Esophagus (tissue), 2 donors: ENCODE results near the gene TPPP3. TPM values are rescaled to one million over a fixed set of nuclear protein-coding genes. Genes with fewer than 3 reads are reported as not detected.

ENCODE experiments used
- H3K27ac ChIP-seq, 2 donors: one replicate each; pipeline ENCODE4 v1.5.1; 2013; ENCODE audit warnings: low read depth in 2 of 2, mild to moderate bottlenecking in 2 of 2, inconsistent platforms in 1 of 2, low read length in 1 of 2, moderate library complexity in 1 of 2
- H3K27me3 ChIP-seq, 2 donors: one replicate each; pipeline ENCODE4 v1.6.1; 2013; ENCODE audit warnings: low read length in 2 of 2, control low read depth in 1 of 2, mild to moderate bottlenecking in 1 of 2; ENCODE audit not compliant: insufficient read depth in 2 of 2, control insufficient read depth in 1 of 2
- H3K36me3 ChIP-seq, 2 donors: one replicate each; pipeline ENCODE4 v1.6.1; 2013; ENCODE audit warnings: low read length in 1 of 2; ENCODE audit not compliant: control insufficient read depth in 2 of 2, insufficient read depth in 2 of 2
- H3K4me1 ChIP-seq, 2 donors: one replicate each; pipeline ENCODE4 v1.6.1; 2013; ENCODE audit warnings: low read length in 1 of 2; ENCODE audit not compliant: control insufficient read depth in 2 of 2, insufficient read depth in 2 of 2
- H3K4me3 ChIP-seq, 2 donors: one replicate each; pipeline ENCODE4 v1.5.1; 2013; ENCODE audit warnings: low read length in 2 of 2, mild to moderate bottlenecking in 2 of 2, low read depth in 1 of 2, moderate library complexity in 1 of 2
- H3K9me3 ChIP-seq, 2 donors: one replicate each; pipeline ENCODE4 v1.6.1; 2013; ENCODE audit warnings: mild to moderate bottlenecking in 2 of 2, low read depth in 1 of 2, low read length in 1 of 2, moderate library complexity in 1 of 2; ENCODE audit not compliant: control insufficient read depth in 2 of 2, insufficient read depth in 1 of 2
- WGBS, 2 donors: extraction: QIAGEN DNeasy Blood & Tissue Kit; methylation state at CpG; one replicate each; pipeline ENCODE4 v1.1.7; 2013; 5-methylcytosine and 5-hydroxymethylcytosine counted together
- polyA plus RNA-seq, 2 donors: library from polyadenylated mRNA; stranded (reverse); fragments of 200-250 nt; gene quantifications; one replicate each; pipeline ENCODE4 v1.2.3, GENCODE V29; 2013
- donor health status: healthy with polysubstance abuse.
- donor health status: Bipolar disorder and iron deficiency.

TPPP3 gene
- polyA plus RNA-seq, 2 donors = 15.2 to 39.0 TPM

DNA sequence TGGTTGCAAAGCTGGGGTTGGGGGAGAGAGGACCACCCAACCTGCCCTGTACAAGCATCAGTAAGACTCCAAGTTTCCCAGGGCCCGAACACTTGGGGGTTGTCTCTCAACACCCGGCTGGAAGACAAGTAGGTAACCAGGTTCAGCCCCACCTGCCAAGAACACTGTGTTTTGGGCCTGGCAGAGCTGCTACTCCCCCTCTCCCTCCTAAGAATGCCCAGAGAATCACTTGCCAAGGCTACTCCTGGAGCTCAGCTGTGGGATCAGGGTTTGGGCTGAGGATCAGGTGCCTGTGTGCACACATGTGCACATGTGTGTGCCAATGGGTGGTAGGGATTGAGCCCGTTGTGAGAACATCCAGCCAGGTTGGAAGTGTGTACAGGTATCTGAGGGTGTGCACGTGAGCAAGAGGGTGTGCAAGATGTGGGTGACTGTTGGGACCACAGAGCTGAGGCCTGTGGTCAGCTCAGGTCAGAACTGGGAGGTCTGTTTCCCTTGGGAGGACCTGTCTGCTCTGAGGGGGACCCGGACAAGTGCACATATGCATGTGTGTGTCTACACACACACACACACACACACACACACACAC is 39.9 kb upstream of the TPPP3 start:
- Histone ChIP-seq H3K9me3 (no peaks in the 10 kb centered on the region), H3K27ac (no peak overlapping the region)

GRCh38 chr16:67432506-67432890 is 39.2 kb upstream of the TPPP3 start:
- Histone ChIP-seq H3K36me3 (peaks cover 0 to 12% of the 10 kb centered on the region in 2 donors), H3K27ac (no peak overlapping the region), H3K27me3 (no peaks in the 10 kb centered on the region), H3K4me1 (peaks cover 6 to 15% of the 10 kb centered on the region in 2 donors), H3K9me3 (no peaks in the 10 kb centered on the region), H3K4me3 (no peak overlapping the region)
- WGBS, 2 donors = 72 to 74% methylated on average over 5 of the region's 5 CpGs

More for the DNA sequence above, 39.9 kb upstream of the TPPP3 start:
- 80 to 82% methylated on average over 5 of the region's 5 CpGs for WGBS, 2 donors
- H3K4me3 ChIP-seq = no peak overlapping the region
- H3K27me3 ChIP-seq = no peaks in the 10 kb centered on the region
- H3K36me3 ChIP-seq = peaks cover 4 to 19% of the 10 kb centered on the region in 2 donors
- peaks cover 6 to 14% of the 10 kb centered on the region in 2 donors for H3K4me1 ChIP-seq

- no peaks in the 10 kb centered on the region for H3K9me3 ChIP-seq
- no peak overlapping the region for H3K27ac ChIP-seq
- H3K4me3 ChIP-seq = peak overlapping the region; percentile 33 to 43
- H3K27me3 ChIP-seq = no peaks in the 10 kb centered on the region
- peaks cover 0 to 10% of the 10 kb centered on the region in 2 donors for H3K36me3 ChIP-seq
- peaks cover 6 to 15% of the 10 kb centered on the region in 2 donors for H3K4me1 ChIP-seq
- 41 to 45% methylated on average over 12 to 13 of the region's 13 CpGs for WGBS, 2 donors
Observed at GRCh38 chr16:67431775-67432505, 38.6 kb upstream of the TPPP3 start.

DNA sequence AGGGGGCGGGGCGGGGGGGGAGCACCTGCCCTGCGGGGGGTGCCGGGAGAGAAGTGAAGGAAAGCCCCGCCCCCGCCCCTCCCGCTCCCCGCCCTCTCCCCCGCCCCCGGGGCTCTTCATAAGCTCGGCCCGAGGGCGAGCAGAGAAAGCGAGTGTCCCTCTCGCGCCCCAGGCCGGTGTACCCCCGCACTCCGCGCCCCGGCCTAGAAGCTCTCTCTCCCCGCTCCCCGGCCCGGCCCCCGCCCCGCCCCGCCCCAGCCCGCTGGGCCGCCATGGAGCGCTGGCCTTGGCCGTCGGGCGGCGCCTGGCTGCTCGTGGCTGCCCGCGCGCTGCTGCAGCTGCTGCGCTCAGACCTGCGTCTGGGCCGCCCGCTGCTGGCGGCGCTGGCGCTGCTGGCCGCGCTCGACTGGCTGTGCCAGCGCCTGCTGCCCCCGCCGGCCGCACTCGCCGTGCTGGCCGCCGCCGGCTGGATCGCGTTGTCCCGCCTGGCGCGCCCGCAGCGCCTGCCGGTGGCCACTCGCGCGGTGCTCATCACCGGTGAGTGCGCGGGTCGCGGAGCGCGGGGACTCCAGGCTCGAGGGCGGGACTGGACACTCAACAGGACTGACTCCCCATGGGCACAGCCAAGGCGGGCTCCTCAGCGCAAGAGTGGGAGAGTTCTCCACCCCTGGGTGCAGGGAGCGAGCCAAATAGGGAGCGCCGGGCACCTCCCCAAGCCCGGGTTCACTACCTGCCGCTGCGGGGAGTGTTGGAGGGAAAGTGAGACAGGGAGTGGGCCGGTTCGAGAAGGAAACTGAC is 37.9 kb upstream of the TPPP3 start, which contains the start of gene HSD11B2:
Gene HSD11B2 (plus strand): TSS at position 145 of the 798 bp plus-strand sequence. CDS start 128 bp downstream, at position 273.
- peaks cover 0 to 5% of the 10 kb centered on the region in 2 donors for H3K36me3 ChIP-seq
- no peaks in the 10 kb centered on the region for H3K27me3 ChIP-seq
- peak within 1 kb of the TSS; percentile 33 to 48 for H3K4me3 ChIP-seq
- peaks cover 6 to 15% of the 10 kb centered on the region in 2 donors for H3K4me1 ChIP-seq
- H3K9me3 ChIP-seq = no peaks in the 10 kb centered on the region
- 1 to 3% methylated on average over 31 to 87 of the region's 87 CpGs for WGBS, 2 donors
- H3K27ac ChIP-seq = peak within 1 kb of the TSS; percentile 71 to 84

DNA sequence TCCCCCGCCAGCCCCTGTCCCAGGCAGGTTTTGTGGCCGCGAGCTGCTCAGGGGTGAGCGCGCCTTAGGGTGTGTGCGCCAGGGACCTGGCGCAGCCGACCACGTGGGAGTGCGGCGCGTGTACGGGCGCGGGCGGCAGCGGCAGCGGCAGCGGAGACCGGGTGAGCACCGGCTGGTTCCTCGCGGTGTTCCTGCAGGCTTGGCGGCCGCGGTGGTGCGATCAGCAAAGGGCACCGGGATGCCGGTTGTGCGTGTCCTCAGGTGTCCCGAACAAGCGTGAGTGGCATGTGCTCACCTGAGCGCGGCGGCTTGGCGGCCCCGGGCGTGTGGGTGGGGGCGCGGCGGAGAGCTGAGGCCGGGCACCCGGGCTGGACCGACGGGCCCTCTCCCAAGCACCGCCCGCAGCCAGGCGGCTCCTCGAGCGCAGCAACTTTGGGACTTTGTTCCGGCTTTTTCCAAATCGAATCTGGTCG is 37.2 kb upstream of the TPPP3 start:
- Histone ChIP-seq H3K4me1 (peaks cover 6 to 15% of the 10 kb centered on the region in 2 donors), H3K9me3 (no peaks in the 10 kb centered on the region), H3K27me3 (no peaks in the 10 kb centered on the region), H3K36me3 (peaks cover 0 to 1% of the 10 kb centered on the region in 2 donors), H3K27ac (peak overlapping the region; percentile 53 to 71), H3K4me3 (peak overlapping the region; percentile 33 to 48)
- WGBS, 2 donors = 2 to 3% methylated on average over 49 to 53 of the region's 53 CpGs

GRCh38 chr16:67429799-67430503 is 36.7 kb upstream of the TPPP3 start:
- peak overlapping the region; percentile 33 to 48 for H3K4me3 ChIP-seq
- peak overlapping the region in 1 of 2 donors; percentile 53 for H3K27ac ChIP-seq
- H3K9me3 ChIP-seq = no peaks in the 10 kb centered on the region
- H3K36me3 ChIP-seq = no peaks in the 10 kb centered on the region
- no peaks in the 10 kb centered on the region for H3K27me3 ChIP-seq
- 27 to 30% methylated on average over 13 of the region's 13 CpGs for WGBS, 2 donors
- H3K4me1 ChIP-seq = peaks cover 6 to 15% of the 10 kb centered on the region in 2 donors

DNA sequence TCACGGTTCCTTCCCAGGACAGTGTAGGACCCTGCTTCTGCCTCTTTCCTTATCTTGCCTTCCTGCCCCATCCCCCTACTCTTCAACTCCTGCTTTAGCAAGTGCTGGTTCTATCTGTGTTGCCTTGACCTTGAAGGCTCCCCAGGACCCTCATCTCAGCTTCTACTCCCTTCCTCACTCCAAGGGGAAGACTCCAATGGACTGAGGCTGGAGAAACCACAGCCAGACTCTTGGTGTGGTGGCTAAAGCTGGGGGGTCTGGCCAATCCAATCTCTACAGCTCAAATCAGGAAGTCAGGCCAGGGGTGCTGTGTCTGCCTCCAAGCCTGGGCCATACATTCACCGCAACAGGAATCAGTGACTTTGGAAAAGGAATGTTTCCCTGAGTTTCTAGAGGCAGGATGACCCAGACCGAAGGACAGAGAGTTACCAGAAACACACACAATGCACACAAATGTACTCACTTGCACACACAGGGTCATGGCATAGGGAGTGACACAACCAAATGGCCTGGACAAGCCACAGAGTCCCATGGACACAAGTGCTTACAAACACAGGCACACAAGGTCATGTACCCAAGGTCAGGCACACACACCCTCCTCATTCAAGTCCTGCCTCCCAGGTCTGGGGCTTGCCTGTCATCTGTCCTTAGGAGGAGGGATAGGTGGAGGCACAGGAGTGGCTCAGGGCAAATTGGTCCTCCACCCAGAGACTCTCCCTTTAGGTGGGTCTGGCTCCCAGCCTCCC is 35.9 kb upstream of the TPPP3 start:
- Histone ChIP-seq H3K27me3 (no peaks in the 10 kb centered on the region), H3K27ac (no peak overlapping the region), H3K36me3 (no peaks in the 10 kb centered on the region), H3K4me1 (peaks cover 6 to 15% of the 10 kb centered on the region in 2 donors), H3K9me3 (no peaks in the 10 kb centered on the region), H3K4me3 (no peak overlapping the region)
- WGBS, 2 donors = 85 to 95% methylated on average over 3 of the region's 3 CpGs

DNA sequence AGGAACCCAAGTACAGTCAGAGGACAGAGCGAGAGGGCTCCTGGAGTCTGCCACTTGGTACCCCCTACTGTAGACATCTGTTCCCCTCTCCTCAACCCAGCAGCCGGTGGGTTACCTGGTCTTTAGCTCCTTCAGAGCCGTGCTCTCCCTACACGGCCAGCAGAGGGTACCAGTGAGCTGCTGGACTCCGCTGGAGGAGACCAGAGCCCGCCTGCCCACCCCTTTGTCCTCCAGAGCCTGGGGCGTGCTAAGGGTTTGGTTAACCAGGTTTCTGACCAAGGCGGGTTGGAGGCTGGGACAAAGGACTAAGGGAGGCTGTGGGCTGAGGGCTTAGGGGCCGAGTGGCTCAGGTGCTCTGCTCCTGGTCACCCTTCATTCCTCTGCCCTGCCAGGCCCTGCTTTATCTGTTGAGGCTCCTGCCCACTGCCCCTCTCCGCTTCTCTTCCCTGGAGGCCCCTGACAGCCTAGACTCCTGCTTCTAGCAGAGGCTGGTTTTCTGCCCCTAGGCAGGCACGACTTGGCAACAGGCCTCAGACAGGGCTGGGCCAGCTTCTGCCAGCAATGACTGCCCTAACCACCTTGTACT is 34.9 kb upstream of the TPPP3 start:
- Histone ChIP-seq H3K27me3 (no peaks in the 10 kb centered on the region), H3K36me3 (no peaks in the 10 kb centered on the region), H3K9me3 (no peaks in the 10 kb centered on the region), H3K4me1 (peaks cover 6 to 15% of the 10 kb centered on the region in 2 donors), H3K4me3 (no peak overlapping the region), H3K27ac (peak overlapping the region in 1 of 2 donors; percentile 11)
- 16 to 17% methylated on average over 10 to 11 of the region's 11 CpGs for WGBS, 2 donors
